ENCODE results near the gene EHD1. TPM values are rescaled to one million over a fixed set of nuclear protein-coding genes. Genes with fewer than 3 reads are reported as not detected.

Gene EHD1
- polyA plus RNA-seq, 1 donor = 105 TPM

DNA sequence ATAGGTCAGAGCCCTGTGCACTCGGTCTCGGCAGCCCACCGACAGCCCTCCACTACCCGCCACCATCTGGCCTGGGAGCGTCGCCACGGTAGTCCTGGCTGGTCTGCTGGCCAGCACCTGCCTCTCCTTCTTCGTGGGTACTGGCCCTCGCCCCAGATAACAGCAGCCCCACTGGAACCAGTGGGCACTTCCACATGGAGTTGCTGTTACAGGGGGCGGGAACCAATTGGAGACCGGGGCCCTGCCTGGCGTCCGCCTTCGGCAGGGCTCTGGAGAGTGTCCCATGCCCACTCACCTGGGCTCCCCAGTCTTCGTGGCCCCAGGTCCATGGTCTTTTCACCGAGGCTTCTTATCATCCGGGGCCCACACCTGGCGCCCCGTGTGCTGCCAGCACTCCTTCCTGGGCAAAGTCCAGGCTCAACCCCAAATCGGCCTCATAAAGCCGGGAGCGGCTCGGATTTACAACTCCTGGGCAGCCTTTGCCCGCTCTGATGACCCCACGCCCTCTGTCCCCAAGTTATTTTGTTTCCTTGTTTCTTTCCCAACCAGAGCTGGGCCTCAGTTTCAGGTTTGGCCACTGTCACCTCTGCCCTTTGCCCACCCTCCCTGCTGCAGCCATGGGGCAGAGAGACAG, 12.9 kb upstream of the EHD1 start:
- DNase-seq (ENCODE audit: low read depth) = no peak

DNA sequence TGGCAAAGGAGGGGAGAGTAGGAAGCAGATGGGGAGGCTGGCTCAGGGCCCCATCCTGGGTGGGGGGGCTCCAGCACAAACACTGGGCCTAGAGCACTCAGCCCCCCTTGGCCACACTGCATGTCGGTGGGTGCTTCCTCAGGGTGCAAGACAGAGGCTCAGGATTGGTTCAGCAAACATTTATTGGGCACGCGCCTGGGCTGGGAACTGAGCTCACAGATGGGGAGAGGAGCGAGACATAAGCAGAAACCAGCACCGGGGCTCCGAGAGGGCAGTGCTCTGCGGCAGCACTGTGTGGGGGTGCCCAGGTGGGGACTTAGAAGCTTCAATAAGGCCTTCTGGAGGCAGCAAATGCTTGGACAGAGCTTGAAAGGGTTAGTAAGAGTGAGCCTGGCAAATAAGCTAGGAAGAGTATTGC, 12.1 kb upstream of the EHD1 start:
- DNase-seq (ENCODE audit: low read depth) = no peak

DNA sequence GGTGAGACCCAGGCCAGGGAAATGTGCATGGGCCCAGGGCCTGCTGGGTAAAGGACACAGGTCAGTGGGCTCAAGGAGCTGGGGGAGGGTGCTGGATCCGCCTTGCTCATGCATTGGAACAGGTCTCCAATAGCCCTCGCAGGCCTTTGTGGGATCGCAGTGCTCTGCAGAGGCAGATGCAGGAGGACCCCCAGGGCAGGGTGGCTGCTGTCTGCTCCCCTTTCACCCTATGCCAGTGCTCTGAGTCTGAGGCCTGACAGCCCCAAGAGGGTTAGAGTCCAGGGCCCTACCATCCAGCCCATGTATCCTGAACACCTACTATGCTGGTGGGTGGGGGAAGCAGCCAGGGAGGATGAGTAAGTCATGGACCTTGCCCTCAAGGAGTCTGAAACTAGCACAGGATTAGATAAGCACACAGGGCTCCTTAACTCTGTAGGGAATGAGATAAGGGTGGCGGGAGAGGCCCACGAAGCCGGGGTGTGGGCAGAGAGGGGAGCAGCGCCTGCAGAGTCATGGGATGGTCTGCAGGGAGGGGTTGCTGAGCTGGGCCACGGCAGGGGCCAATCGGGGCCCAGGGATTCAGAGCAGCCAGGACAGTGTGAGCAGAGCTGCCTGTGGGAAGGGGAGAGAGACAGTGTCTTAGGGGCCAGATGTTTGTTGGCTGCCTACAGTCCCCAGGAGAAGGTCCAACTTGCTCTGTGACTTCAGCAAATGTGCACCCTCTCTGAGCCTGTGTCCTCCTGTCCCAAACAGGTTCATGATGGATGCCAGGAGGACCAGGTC, 10.5 kb upstream of the EHD1 start:
- no peak for DNase-seq (ENCODE audit: low read depth)

DNA sequence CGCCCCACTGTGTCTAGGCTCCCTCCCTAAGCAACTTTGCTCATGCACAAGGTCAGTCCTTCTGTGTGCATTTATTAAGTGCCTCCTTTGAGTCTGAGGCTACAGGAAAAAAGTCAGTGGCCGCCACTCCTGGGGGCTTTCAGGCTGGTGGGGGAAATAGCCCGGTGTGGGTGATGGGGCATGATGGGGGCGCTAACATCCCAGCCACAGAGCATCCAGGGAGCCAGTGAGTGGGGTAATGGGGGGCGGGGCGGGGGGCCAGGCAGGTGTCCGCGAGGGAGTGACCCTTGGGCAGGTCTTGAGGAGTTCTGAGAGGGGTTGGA, 9.9 kb upstream of the EHD1 start:
- DNase-seq (ENCODE audit: low read depth) = no peak

DNA sequence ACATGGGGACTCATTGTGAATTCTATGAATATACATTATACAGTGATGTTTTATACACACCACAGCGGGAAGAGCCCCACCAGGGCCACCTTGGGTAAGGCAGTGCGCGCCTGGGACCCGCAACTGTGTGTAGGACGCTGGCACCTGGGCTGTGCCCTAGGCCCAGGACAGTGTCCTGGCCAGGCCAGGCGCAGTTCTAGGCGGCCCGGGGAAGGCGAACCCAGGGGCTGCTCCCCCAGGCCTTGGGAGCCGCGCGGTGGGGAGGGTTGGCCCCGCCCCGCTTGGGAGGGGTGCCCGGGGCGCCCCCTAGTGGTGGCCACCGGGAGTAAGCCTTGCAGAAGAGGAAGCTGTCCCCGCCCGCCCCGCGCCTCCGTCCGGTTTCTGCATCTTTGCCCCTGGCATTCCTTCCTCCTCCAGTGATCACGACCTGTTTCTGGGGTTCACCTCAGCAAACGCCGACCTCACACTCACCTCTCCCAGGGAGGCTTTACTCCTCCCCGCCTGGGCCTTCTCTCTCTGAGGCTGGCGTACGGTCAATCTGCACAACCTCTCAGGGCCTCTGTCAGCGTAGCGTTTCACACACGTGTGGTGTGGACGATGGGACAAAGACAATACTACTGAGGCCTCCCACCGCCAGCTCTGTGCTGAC, 9.5 kb upstream of the EHD1 start:
- no peak for DNase-seq (ENCODE audit: low read depth)

DNA sequence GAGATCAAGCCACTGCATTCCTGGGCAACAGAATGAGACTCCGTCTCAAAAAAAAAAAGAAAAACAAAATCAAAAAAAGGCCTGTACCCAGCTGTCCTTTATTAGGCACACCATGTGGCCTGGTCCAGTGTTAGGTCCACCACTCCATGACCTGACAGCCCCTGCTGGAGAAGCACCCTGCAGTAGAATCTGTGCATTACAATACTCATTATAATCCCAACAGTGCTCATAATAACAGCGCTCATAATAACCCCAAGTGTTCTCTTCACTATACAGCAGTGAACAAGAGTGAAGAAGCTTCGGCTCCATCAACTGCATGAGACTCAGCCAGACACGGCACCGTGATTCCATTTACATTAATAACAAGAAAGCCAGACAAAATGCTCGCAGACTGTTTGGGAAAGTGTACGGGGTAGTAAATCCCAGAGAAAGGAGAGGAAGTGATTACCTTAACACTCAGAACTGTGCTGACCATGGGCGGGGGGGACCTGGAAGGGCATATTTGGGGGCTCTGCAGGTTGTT, 8.9 kb upstream of the EHD1 start:
- no peak for DNase-seq (ENCODE audit: low read depth)

DNA sequence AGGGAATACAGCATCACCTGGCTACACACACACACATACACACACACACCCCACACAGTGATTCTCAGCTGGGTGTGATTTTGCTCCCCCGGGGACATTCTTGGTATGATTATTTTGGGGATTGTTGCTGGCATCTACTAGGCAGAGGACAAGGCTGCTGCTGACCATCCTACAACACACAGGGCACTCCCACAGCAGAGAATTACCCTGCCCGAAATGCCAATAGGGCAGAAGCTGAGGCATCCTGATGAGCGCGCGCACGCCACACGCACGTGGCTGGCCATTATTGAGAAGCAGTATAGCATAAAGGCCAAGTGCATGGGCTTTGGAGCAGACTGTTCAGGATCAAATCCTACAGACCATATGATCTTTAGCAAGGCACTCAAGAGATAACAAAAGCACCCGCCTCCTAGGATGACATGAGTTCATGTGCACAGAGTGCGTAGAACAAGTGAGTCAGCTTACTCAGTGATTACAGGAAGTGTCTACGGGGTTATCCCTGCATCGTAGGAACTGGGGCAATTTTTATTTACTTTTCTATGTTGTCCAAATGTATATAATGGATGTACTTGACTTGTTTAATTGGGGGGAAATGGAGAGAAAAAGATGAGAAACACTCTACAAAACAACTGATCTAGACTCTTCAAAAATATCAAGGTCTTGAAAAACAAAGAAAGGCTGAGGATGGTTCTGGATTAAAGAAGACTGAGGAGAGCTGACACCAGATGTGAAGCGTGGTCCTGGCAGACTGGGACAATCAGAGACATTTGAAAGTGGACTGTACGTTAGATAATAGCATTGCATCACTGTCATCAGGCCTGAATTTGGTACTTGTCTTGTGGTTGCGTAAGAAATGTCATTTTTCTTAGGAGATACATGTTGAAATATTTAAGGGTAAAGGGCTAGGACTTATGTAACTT, 7.2 kb upstream of the EHD1 start:
- no peak for DNase-seq (ENCODE audit: low read depth)

DNA sequence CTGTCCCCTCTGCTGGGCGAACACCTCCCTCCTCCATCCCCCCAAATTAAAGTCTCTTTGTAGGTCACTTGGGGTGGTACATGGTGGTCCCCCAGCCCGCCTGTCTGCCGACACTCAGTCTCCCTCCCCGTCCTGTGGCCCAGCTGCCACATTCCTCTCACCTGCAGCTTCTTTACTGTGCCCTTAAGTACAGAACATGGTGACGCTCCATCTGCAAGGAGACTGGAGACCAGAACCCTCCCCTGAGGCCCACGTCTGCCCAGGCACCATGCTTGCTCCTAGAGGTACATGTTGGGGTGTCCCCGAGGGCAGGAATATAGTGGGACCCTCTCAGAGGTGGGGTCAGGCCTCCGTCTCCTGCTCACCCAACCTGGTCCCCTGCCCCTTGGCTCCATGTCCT, 5.6 kb upstream of the EHD1 start:
- no peak for DNase-seq (ENCODE audit: low read depth)

DNA sequence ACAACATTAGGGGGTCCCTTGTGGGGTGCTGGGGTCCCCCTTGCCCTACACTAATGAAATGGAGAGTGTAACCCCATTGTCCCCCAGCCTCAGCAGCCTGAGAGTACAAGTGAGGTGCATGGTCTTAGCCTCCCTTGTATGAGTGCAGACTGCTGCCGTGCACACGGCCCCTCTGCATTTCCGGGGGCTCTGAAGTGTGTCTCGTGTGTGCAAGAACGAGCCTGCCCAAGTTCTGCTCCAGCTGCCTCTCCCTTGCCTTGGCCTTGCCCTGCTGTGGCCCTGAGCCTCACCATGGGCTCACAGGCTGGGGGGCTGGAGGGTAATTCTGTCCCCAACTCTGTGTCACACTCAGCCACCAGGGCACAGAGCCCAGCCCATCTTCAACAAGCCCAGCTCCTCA, 5.2 kb upstream of the EHD1 start:
- no peak for DNase-seq (ENCODE audit: low read depth)

DNA sequence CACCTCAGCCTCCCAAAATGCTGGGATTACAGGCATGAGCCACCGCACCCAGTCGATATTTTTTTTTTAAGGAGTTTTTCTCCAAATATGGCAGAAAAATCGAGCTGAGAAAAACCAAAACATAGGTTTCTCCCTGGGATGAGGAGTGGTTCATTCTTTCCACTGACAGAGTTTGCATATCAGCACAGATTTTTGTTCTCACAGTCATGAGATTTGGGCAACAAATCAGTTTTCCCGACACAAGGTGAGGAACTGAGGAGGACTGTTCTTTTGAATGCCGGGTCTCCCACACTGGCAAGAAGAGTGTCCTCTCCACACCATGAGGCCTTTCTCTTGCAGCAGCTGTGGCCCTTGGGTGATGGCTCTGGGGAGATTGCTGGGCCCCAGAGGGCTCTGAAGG, 3.8 kb upstream of the EHD1 start:
- no peak for DNase-seq (ENCODE audit: low read depth)

DNA sequence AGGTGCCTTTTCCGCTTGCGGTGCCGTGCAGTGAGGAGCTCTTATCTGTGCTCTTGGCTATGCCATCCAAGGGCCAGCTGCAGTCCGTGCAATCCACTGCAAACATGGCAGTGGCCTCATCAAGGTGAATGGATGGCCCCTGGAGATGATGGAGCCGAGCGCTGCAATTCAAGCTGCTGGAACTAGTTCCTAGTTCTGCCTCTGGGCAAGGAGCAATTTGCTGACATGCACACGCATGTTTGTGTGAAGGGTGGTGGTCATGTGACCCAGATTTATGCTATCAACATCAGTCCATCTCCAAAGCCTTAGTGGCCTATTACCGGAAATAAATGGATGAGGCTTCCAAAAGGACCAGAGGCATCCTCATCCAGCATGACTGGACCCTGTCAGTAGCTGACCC, 3.1 kb upstream of the EHD1 start:
- DNase-seq (ENCODE audit: low read depth) = no peak

DNA sequence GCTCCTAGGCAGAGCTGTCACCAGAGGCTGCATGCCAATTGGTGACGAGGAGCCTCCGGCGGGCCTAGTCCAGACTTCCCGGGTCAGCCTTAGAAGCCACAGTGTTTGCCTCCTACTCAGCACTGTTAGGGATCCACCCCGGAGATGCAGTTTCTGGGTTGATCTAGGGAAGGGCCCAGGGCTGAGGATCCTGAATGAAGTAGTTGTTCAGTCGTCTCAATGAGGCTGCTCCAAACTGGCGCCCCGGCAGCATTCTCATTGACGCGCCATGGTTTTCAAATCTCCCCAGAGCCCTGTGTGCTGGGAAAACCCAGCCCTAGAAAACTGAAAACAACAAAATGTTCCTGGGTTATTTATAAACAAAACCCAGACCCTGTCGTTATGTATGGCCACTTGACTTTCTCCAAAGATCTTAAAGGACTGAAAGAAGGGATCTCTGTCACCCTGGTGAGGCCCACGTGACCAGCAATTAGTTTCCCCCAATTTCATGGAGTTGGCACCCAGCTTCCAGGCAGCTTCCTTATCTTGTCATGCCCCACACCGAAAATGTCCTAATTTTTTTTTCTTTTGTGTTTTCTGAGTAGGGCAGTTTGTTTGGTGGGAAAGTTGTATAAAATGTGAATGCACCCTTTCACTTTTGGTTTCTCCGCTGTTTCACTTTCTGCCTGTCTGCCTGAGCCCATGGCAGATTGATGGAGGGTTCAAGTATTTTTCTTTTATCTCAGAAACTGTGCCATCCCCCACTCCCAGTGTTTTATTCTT, 2.0 kb upstream of the EHD1 start:
- DNase-seq (ENCODE audit: low read depth) = no peak

DNA sequence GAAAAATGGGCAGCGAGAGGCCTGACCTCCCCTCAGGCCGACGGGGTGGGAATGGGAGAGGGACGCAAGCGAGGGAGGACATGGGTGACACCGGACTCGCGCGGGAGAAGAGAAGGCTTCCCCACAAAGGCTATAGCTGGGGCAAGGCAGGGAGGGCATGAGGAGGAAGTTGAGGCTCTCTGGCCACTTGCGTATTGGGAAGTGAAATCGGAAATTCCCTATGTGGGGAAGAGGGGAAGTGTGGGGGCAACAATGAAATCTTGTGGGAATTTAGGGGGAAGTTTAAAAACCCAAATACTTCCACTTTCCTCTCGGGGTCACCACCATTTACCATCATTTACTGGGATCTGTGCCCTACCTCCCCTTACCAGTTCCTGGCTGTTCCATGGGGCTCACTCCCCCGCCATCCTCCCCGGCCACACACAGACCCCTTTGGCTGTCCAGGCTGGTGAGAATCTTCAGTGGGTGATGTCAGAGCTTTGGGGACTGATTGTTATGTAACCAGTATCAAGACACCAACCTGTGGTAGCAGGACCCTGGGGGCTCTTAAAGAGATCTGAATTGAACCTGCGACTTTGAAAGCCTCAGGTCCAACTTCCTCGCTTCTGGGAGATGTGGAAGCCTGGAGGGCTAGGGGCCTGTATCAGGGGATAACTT, 951 bp upstream of the EHD1 start:
- no peak for DNase-seq (ENCODE audit: low read depth)

DNA sequence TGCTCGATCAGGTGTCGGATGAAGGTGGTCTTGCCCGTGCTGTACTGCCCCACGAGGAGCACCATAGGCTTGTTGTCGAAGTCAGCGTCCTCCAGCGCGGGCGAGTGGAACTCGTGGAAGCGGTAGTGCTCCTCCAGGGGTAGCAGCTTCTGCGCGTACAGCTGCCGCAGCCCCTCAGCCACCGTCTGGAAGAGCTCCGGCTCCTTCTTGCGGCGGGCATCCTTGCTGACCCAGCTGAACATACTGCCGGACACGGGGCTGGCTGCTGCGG, 263 bp downstream of the EHD1 start:
- DNase-seq (ENCODE audit: low read depth) = no peak

DNA sequence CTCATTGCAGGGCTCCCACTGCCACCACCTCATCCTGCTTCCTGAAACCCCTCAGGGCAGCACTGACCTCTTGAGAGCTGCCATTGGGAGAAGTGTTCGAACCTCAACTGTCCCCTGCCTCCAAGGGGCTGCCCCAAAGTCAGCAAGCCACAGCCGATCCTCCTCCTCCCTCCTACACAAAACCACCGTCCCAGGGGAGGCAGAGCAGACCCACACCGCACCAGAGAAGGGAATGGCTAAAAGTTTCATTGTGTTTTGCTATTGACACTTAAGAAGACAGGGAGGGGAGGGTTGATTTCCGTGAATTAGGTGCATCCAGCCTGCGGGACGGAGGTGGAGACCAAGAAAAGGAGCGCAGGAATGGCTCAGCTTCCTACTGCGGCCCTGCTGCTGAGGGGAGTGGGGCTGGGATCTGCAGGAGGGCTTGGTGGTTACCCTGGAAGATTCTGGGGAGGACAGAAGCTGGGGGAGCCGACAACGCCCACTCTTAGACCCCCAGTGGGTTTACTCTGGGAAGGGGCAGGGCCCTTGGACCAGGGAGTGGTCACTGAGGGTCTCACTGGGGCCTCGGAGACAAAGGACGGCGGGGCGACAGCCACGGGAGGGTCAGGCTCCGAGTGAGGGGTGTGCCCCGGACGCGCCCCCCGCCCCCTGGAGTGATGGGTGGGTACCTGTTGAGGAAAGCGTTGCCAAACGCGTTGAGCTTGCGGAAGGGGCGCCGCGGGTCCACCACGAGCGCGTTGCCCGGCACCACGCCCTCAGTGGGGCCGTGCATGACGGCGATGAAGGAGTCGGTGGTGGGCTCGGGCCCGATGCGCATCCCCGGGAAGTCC, 815 bp downstream of the EHD1 start:
- no peak for DNase-seq (ENCODE audit: low read depth)

DNA sequence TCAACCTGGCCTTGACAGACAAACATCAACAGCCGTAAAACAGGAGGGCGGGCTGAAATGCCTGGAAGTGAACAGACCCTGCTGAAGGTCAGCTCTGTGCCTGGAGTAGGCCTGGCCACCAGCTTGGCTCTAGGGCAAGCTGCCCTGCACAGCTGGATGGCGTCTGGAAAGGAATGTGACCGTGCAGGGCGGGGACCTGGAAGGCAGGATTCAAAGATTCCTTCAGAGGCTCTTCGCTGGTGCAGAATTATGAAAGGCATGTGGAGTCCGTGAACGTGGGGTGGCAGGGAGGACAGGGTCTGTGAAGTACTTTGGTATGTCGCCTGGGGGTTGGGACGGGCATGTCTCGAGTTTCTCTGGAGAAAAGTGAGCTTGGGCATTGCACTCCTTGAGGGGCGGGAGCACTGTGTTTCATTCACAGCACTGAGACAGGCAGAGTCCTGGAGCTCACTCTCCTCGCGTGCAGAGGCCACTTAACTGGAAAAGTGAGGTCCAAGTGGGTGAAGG, 1.5 kb downstream of the EHD1 start:
- no peak for DNase-seq (ENCODE audit: low read depth)

DNA sequence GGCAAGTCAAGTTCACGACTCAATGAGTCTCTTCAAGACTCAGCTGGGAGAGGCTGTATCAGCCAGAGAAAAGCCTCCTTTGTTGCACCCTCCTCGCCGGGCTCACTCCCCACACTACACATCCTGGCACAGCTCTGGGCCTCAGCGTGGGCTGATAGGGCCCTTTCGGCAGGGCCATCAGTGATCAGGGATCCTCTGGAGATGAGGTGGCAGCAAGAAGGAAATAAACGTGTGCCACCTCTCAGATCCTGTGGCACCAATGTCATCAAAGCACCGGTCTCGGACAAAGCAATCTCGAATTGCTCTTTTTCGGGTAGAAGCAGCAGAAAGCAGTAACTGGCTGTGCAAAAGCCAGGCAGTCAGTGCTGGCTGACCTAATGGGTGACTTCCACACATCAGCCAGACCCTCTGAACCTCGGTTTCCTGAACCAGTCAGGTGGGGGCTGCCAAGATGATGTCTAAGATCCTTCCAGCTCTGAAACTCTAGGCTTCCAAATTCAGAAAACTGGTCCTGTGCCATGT, 2.1 kb downstream of the EHD1 start:
- DNase-seq (ENCODE audit: low read depth) = no peak

DNA sequence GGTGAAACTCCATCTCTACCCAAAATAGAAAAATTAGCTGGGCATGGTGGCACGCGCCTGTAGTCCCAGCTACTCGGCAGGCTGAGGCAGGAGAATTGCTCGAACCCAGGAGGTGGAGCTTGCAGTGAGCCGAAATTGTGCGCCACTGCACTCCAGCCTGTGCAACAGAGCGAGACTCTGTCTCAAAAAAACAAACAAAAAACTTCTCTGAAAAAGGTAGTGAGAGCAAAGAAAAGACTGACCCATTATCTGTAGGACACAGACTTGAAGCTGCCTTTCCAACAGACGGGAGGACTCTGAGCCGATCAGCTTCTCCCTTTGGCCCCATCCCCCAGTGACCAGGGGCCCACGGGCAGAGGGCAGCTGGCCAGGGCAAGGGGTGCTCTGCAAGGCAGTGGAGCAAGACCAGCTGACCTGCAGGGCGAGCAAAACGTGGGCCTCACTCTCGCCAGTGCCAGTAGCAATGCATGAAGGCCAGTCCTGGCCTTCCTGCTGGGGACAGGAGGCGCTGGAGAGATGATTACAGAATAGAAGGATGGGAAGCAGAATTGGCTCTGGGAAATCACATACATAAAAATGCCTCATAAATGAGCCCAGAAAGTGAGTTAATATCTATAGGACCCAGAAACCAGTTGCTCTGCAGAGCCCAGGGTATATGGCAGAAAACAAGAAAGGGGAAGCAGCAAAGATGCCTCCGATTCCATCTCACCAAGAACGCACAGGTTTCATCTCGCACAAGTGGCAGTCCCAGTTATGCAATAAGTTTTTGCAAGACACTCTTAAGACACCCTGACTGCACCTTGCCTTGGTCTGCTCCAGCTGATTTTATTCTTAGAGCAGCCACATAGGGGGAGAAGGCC, 2.8 kb downstream of the EHD1 start:
- DNase-seq (ENCODE audit: low read depth) = no peak

Measured in forelimb muscle (tissue), 1 donor.